Inferior parietal cortex (tissue), 1 donor: Measurements from ENCODE around the gene CD200.

ENCODE experiments used
- DNase-seq: peaks from one replicate; pipeline ENCODE4 v3.0.0-alpha.2; 2016; ENCODE audit errors: extremely low spot score

Gene CD200

GRCh38 chr3:112409041-112409440 is 76.1 kb downstream of the CD200 start:
- DNase-seq, result no peak

GRCh38 chr3:112411425-112411824 is 78.5 kb downstream of the CD200 start:
- no peak for DNase-seq
